ENCODE data around the gene APEX1.

The APEX1 gene

GRCh38 chr14:20455355-20456300, 602 bp downstream of the APEX1 start:
- DNase-seq (ENCODE audit: low read depth): peak; percentile 80
- TF ChIP-seq, protein P1, sequence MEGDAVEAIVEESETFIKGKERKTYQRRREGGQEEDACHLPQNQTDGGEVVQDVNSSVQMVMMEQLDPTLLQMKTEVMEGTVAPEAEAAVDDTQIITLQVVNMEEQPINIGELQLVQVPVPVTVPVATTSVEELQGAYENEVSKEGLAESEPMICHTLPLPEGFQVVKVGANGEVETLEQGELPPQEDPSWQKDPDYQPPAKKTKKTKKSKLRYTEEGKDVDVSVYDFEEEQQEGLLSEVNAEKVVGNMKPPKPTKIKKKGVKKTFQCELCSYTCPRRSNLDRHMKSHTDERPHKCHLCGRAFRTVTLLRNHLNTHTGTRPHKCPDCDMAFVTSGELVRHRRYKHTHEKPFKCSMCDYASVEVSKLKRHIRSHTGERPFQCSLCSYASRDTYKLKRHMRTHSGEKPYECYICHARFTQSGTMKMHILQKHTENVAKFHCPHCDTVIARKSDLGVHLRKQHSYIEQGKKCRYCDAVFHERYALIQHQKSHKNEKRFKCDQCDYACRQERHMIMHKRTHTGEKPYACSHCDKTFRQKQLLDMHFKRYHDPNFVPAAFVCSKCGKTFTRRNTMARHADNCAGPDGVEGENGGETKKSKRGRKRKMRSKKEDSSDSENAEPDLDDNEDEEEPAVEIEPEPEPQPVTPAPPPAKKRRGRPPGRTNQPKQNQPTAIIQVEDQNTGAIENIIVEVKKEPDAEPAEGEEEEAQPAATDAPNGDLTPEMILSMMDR (conservative IDR thresholded peaks at IDR 0.05; ENCODE audit: low read depth, low read length): no peak
- peak overlapping the region; percentile 92 for H3K4me3 ChIP-seq (ENCODE audit: low read length)

DNA sequence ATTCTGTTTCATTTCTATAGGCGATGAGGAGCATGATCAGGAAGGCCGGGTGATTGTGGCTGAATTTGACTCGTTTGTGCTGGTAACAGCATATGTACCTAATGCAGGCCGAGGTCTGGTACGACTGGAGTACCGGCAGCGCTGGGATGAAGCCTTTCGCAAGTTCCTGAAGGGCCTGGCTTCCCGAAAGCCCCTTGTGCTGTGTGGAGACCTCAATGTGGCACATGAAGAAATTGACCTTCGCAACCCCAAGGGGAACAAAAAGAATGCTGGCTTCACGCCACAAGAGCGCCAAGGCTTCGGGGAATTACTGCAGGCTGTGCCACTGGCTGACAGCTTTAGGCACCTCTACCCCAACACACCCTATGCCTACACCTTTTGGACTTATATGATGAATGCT, 1.9 kb downstream of the APEX1 start:
- H3K4me3 ChIP-seq (ENCODE audit: low read length): peak overlapping the region; percentile 92
- no peak for DNase-seq (ENCODE audit: low read depth)
- TF ChIP-seq, protein P1 (conservative IDR thresholded peaks at IDR 0.05; ENCODE audit: low read depth, low read length): no peak

GRCh38 chr14:20458031-20458789, 3.2 kb downstream of the APEX1 start:
- no peak overlapping the region for H3K4me3 ChIP-seq (ENCODE audit: low read length)
- no peak for DNase-seq (ENCODE audit: low read depth)
- TF ChIP-seq, protein P1 (conservative IDR thresholded peaks at IDR 0.05; ENCODE audit: low read depth, low read length): no peak

DNA sequence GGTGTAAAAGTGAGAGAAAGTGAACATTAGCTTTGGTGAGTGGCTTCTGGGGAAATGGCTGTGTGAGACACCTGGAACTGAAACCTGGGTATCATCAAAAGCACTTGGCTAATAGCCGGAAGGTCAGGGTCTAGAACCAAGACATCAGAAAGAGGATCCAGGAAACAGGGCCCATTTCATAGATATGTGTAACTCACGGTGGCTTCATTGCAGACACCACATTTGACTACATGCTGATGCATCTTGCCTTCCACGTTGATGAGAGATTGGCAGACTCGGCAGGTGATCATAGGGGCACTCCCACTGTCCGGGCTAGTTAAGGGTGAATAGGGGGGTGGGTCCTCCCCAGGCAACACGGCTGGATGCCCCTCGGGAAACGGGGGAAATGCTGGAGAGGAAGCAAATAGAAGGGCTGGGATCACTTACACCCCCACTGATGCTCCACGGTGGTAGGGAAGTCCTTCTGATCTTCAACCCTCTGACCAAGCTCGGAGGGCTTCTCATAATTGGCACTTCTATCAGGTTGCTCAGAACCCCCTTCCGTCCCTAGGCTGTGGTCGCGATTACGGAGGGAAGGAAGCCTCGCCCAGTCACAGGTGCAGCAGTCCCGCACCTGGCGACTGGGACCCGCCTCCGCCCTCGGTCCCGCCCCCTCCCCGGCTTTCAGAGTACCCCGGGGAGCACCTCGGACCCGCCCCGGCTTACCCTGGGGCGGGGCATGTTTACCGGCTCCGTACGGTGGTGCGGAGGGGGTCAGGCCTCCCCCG, 5.6 kb downstream of the APEX1 start:
- peak overlapping the region; percentile 86 for H3K4me3 ChIP-seq (ENCODE audit: low read length)
- TF ChIP-seq, protein P1 (conservative IDR thresholded peaks at IDR 0.05; ENCODE audit: low read depth, low read length): no peak
- no peak for DNase-seq (ENCODE audit: low read depth)

- peak within 1 kb of the TSS; percentile 86 for H3K4me3 ChIP-seq (ENCODE audit: low read length)
- TF ChIP-seq, protein P1 (conservative IDR thresholded peaks at IDR 0.05; ENCODE audit: low read depth, low read length): no peak
- peak; percentile 100 for DNase-seq (ENCODE audit: low read depth)
Observed at GRCh38 chr14:20461225-20462141, 6.5 kb downstream of the APEX1 start, which contains the start of gene PIP4P1. TSS of gene PIP4P1 (minus strand) at chr14:20461434. CDS start at chr14:20461325, 109 bp downstream.

- DNase-seq (ENCODE audit: low read depth): no peak
- TF ChIP-seq, protein P1 (conservative IDR thresholded peaks at IDR 0.05; ENCODE audit: low read depth, low read length): no peak
- peak overlapping the region; percentile 87 for H3K4me3 ChIP-seq (ENCODE audit: low read length)
Observed at GRCh38 chr14:20468764-20469241, 13.8 kb downstream of the APEX1 start.
